Mesothelial cell of epicardium (in vitro differentiated cells): ENCODE results near the gene ZNF516. TPM values are rescaled to one million over a fixed set of nuclear protein-coding genes. Genes with fewer than 3 reads are reported as not detected.
A peak's percentile ranks its signal among the peaks of the same experiment; 100 is the strongest.
"Not testable (repeated sequence)": the region's sequence is repeated elsewhere in the genome, so short reads cannot be mapped to it uniquely, and the experiment has no call there.

Experiments used
- DNase-seq, 2 experiments: peaks; one replicate each; pipeline ENCODE4 v3.0.0; 2021; ENCODE audit warnings: low spot score in 2 of 2; ENCODE audit not compliant: unreplicated experiment in 2 of 2
- H3K27ac Mint-ChIP-seq: 2 replicates; pipeline ENCODE4 v1.8.0; 2021; ENCODE audit warnings: mixed read lengths
- H3K27me3 Mint-ChIP-seq: 2 replicates; pipeline ENCODE4 v1.8.0; 2021; ENCODE audit warnings: low read depth, mixed read lengths
- H3K36me3 Mint-ChIP-seq: 2 replicates; pipeline ENCODE4 v1.8.0; 2021; ENCODE audit warnings: mixed read lengths
- H3K4me1 Mint-ChIP-seq: 2 replicates; pipeline ENCODE4 v1.8.0; 2021; ENCODE audit warnings: mixed read lengths
- H3K4me3 Mint-ChIP-seq: 2 replicates; pipeline ENCODE4 v1.8.0; 2021; ENCODE audit warnings: mild to moderate bottlenecking, moderate library complexity, mixed read lengths
- H3K9me3 Mint-ChIP-seq: 2 replicates; pipeline ENCODE4 v1.8.0; 2021; ENCODE audit warnings: mixed read lengths
- total RNA-seq: library from RNA; stranded (reverse); gene quantifications from 3 replicates; pipeline ENCODE4 v1.2.1, GENCODE V29; 2021
- TF ChIP-seq, protein P1 (sequence below): fragments of 200-600 bp; sonication (generic); IDR thresholded peaks from one replicate; pipeline ENCODE4 v1.5.0; 2021; ENCODE audit warnings: antibody characterized with exemption; ENCODE audit not compliant: unreplicated experiment

ZNF516 gene, protein sequence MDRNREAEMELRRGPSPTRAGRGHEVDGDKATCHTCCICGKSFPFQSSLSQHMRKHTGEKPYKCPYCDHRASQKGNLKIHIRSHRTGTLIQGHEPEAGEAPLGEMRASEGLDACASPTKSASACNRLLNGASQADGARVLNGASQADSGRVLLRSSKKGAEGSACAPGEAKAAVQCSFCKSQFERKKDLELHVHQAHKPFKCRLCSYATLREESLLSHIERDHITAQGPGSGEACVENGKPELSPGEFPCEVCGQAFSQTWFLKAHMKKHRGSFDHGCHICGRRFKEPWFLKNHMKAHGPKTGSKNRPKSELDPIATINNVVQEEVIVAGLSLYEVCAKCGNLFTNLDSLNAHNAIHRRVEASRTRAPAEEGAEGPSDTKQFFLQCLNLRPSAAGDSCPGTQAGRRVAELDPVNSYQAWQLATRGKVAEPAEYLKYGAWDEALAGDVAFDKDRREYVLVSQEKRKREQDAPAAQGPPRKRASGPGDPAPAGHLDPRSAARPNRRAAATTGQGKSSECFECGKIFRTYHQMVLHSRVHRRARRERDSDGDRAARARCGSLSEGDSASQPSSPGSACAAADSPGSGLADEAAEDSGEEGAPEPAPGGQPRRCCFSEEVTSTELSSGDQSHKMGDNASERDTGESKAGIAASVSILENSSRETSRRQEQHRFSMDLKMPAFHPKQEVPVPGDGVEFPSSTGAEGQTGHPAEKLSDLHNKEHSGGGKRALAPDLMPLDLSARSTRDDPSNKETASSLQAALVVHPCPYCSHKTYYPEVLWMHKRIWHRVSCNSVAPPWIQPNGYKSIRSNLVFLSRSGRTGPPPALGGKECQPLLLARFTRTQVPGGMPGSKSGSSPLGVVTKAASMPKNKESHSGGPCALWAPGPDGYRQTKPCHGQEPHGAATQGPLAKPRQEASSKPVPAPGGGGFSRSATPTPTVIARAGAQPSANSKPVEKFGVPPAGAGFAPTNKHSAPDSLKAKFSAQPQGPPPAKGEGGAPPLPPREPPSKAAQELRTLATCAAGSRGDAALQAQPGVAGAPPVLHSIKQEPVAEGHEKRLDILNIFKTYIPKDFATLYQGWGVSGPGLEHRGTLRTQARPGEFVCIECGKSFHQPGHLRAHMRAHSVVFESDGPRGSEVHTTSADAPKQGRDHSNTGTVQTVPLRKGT
- 84.4 to 92.1 TPM (median 90.9 TPM) in 3 replicates for total RNA-seq

DNA sequence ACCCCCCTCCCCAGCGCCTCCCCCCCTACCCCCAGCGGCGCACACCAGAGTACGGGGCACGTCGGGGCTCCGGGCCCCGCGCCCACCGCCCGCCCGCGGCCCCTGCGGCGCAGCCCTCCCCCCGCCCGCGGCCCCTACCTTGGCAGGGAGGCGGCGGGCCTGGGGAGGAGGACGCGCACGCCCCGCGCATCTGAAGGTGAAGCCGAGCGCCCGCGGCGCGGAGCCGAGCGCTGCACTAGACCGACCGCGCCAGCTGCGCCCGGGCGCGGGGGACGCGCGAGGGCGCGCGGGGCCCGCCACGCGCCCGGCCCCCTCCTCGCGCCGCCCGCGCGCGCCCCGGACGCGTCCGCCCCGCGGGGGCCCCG lies at the start of gene ZNF516:
Gene ZNF516, minus strand, starts transcription at position 237 of the 365 bp plus-strand sequence. CDS start 52,188 bp downstream, outside the sequence.
- TF ChIP-seq, protein P1, sequence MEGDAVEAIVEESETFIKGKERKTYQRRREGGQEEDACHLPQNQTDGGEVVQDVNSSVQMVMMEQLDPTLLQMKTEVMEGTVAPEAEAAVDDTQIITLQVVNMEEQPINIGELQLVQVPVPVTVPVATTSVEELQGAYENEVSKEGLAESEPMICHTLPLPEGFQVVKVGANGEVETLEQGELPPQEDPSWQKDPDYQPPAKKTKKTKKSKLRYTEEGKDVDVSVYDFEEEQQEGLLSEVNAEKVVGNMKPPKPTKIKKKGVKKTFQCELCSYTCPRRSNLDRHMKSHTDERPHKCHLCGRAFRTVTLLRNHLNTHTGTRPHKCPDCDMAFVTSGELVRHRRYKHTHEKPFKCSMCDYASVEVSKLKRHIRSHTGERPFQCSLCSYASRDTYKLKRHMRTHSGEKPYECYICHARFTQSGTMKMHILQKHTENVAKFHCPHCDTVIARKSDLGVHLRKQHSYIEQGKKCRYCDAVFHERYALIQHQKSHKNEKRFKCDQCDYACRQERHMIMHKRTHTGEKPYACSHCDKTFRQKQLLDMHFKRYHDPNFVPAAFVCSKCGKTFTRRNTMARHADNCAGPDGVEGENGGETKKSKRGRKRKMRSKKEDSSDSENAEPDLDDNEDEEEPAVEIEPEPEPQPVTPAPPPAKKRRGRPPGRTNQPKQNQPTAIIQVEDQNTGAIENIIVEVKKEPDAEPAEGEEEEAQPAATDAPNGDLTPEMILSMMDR, result no peak
- Mint-ChIP-seq H3K9me3 (no peaks in the 10 kb centered on the region), H3K4me1 (peaks cover 26% of the 10 kb centered on the region), H3K36me3 (no peaks in the 10 kb centered on the region), H3K4me3 (peak within 1 kb of the TSS; percentile 92), H3K27me3 (no peaks in the 10 kb centered on the region), H3K27ac (peak within 1 kb of the TSS; percentile 98)
- peak; percentile 46 to 65 for DNase-seq

DNA sequence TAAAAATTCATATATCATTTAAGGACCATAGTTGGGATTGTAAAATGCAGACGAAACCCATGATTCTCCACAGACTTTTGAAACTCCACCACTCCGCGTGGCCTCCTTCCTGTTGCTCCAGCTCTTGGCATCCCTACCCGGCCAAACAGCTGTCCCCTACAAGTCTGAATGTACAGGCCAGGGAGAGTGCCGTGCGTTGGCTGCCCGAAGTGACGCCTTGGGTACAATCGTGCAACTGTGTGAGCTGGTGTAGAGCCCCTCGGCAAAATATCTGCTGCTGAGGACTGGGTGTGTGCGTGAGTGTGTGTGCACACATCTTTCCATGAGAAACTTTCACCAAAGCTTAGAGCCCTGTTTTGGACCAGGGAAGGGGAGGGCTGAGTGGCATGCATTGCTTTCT lies 43.8 kb upstream of the ZNF516 start:
- Mint-ChIP-seq H3K4me1 (peaks cover 16% of the 10 kb centered on the region), H3K27ac (no peak overlapping the region), H3K27me3 (no peaks in the 10 kb centered on the region), H3K4me3 (no peak overlapping the region), H3K36me3 (no peaks in the 10 kb centered on the region), H3K9me3 (no peaks in the 10 kb centered on the region)
- TF ChIP-seq, protein P1, result no peak
- DNase-seq, result no peak

DNA sequence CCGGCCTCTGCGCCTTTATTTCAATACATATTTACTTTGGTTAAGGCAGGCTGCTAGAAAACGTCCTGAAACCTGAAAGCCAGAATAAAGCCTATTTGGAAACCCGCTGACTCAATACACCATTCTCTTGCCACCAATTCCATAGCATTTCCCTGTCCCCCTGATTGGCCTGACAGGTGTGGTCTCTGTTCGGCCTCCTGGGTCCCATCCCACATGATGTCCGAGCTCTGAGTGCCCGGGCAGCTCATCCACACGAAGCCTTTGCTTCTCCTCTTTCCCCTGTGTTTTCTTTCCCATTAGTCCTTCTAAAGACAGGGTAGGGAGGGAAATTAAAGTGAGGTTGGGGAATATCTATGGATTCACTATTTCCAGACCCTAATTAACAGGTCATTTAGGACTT lies 42.6 kb upstream of the ZNF516 start:
- Mint-ChIP-seq H3K9me3 (no peaks in the 10 kb centered on the region), H3K36me3 (no peaks in the 10 kb centered on the region), H3K4me3 (no peak overlapping the region), H3K27ac (peak overlapping the region; percentile 9), H3K4me1 (peaks cover 19% of the 10 kb centered on the region), H3K27me3 (no peaks in the 10 kb centered on the region)
- TF ChIP-seq, protein P1, result no peak
- no peak for DNase-seq

DNA sequence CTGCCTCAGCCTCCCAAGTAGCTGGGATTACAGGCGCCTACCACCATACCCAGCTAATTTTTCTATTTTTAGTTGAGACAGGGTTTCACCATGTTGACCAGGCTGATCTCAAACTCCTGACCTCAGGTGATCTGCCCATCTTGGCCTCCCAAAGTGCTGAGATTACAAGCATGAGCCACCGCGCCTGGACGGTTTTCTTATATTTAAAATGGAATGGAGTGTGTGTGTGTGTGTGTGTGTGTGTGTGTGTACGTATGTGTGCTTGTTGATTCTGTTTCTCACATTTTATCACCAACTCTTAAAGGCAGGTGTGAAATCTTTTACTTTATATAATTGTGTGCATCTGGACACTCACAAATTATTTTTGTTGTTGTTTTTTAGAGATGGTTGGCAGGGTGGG lies 41.6 kb upstream of the ZNF516 start:
- not testable (repeated sequence) for H3K27me3 Mint-ChIP-seq, H3K27ac Mint-ChIP-seq, H3K9me3 Mint-ChIP-seq, DNase-seq, H3K36me3 Mint-ChIP-seq, H3K4me3 Mint-ChIP-seq
- H3K4me1 Mint-ChIP-seq, result peaks cover 19% of the 10 kb centered on the region

DNA sequence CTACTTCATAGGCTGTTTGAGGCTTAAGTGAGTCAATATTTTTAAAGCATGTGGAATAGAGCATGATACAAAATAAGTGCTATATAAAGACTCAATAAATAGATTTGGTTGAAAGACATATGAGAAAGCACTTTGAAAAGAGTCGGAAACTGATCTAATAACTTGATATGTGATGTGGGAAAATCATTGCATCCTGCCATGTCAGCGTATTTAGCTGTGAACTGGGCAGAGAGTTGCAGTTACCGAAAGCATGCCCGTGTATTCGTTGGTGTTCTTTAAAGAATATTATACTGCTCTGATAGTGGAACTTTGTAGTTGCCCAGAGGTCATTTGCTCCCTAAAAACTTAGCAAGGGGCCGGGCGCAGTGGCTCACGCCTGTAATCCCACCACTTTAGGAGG lies 37.8 kb upstream of the ZNF516 start:
- Mint-ChIP-seq H3K36me3 (no peaks in the 10 kb centered on the region), H3K27me3 (no peaks in the 10 kb centered on the region), H3K9me3 (no peaks in the 10 kb centered on the region), H3K4me1 (peaks cover 33% of the 10 kb centered on the region), H3K27ac (no peak overlapping the region), H3K4me3 (no peak overlapping the region)
- TF ChIP-seq, protein P1, result no peak
- DNase-seq, result no peak
